Left lobe of liver (tissue), 2 donors: ENCODE measurements around the gene TOMM40L. TPM values are rescaled to one million over a fixed set of nuclear protein-coding genes. Genes with fewer than 3 reads are reported as not detected.

Experiments used
- ATAC-seq: fragments of 200-7000 bp; cut with Tn5 transposase; one replicate; pipeline ENCODE4 v1.9.1; 2020; ENCODE audit warnings: mild to moderate bottlenecking, moderate library complexity
- DNase-seq: peaks from one replicate; pipeline ENCODE4 v3.0.0-alpha.2; 2020; ENCODE audit warnings: low spot score
- total RNA-seq: library from RNA; stranded (reverse); gene quantifications from one replicate; pipeline ENCODE4 v1.2.1, GENCODE V29; 2021
- donor health status: DM: no; HTN: no; CAD: no; lungs with moderate emphysema.
- donor health status: DM: no; HTN: yes; CAD: no.

The TOMM40L gene
- total RNA-seq, 1 donor from 2014 or later = 6.3 TPM

DNA sequence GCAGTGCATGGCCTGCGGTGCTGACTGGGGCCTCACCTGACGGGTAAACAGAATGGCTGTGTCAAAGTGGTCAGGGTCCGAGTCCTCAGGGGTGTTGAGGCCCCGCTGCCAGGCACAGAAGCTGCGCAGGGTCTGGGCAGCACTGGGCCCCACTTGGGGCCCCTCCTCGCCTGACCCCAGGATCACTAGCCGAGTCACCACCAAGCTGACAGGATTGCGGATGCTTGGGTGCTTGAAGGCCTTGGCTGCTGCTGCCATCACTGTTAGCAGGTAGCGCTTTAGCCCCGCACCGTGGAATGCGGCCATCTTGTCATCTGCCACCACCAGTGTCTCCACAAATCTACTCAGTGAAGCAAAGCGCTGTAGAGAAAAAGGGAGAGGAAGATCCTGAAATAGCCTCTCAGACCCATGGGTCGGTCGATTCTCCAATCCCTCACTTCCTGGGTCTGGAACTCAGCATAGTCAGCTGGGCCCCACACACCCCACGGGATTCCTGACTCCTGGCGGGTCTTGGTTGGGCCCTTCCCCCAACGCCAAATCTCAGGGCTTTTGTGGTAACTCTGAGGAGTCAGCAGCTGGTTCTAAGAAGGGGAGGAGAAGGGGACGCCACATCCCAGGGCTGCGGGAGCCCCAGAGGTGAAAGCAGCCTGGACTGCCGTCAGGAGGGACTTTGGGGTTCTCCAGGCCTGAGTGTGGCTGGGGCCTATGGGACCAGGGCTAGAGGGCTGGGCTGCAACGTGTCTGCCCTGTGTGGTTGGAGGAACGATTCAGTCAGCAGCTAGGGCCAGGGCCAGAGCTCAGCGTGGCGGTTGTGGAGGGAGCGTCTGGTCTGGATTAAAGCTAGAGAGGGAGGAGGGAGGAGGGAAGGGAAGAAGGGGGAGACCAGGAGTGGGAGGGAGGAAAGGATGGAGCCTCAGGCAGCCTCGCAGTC lies 29.1 kb upstream of the TOMM40L start:
- DNase-seq (no peak), ATAC-seq (no peak)

- ATAC-seq = no peak
- DNase-seq = no peak
Measured at GRCh38 chr1:161197560-161198193, 28.2 kb upstream of the TOMM40L start.

DNA sequence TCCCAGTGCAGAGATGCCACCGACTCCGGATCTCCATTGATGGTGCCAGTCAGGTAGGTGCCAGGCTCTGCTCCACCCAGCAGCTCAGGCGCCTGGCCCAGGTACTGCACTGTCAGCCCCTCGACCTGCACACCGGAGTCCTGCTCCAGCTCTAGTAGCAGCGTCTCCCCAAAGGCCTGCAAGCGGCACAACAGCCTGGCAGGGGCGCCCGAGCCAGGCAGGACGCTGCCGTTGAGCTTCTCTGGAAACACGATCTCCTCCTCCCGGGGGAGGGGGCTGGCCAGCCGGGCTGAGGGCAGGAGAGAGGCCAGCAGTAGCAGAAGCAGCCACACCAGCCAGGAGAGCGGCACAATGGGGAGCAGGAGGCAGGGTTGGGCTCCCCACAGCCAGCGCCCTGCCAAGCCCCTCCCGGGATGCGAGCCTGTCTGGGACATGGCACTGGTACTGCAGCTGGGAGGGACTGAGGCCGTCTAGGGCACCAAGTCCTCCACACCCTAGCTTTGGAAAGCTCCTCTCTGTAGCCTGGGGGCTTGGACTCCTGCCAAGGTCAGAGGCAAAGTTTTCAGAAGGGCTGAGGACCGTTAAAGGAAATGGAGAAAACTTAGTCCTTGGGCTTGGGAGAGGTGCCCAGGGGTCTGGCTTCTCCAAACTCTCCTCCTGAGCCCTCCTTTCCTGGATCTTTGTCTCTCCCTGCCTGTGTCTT lies 27.5 kb upstream of the TOMM40L start:
- no peak for ATAC-seq
- DNase-seq = no peak

GRCh38 chr1:161198897-161199431 lies 26.9 kb upstream of the TOMM40L start, which contains the start of gene ADAMTS4:
TSS of gene ADAMTS4 (minus strand) at chr1:161199054. CDS start at chr1:161198627, 427 bp downstream.
- no peak for ATAC-seq
- no peak for DNase-seq

DNA sequence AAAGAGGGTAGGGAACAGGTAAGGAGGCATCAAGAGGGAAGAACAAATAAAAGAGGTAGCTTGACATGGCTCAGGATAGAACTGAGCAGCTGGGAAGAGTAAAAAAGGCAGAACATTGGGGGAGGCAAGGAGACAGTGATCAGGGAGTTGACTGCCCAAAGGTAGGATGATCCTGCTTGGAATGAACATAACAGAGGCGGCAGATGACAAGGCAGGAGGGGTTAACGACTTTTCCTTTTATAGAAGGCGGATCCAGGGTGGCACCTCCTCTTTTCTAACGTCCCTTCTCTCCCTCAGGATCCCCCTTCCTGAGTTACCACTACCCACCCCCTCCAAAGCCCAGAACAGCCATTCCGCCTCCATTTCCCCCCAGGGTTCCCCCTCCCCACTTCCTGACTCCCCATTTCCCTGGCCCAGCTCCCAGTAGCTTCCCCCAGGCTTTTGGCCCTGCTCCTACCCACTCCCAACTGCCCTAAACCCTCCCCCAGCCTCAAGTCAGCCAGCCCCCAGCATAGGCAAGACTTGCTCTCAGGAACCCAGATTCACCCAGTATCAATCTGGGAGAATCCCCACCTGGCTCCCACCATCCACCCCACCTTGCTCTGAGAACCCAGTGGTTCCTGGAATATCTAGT lies 26.2 kb upstream of the TOMM40L start:
- ATAC-seq (no peak), DNase-seq (no peak)

DNA sequence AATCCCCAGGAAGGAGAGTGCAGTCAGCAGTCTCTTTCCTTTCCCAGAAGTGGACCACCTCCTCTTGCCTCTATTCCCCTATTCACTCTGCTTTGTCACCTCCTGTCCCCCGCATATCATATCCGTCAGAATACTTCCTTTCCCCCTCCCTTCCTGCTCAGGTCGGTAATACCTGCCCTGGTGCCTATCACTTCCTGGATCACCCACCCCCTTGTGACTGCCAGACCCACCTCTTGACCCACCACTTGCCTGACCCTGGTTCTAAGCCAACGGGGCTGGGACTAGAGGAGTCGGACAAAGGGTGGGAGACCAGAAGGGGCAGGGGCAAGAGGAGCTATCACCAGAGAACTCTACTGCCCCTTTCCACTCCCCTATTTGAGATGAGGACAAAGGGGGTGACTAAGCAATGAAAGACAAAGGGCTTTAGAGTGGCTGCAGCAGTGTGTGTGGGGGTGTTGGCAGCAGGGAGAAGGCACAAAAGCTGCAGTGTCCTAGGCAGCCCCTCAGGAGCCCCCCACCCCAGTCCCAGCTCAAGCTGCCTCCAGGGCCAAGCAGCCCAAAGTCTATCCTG lies 25.4 kb upstream of the TOMM40L start:
- no peak for ATAC-seq
- no peak for DNase-seq

DNA sequence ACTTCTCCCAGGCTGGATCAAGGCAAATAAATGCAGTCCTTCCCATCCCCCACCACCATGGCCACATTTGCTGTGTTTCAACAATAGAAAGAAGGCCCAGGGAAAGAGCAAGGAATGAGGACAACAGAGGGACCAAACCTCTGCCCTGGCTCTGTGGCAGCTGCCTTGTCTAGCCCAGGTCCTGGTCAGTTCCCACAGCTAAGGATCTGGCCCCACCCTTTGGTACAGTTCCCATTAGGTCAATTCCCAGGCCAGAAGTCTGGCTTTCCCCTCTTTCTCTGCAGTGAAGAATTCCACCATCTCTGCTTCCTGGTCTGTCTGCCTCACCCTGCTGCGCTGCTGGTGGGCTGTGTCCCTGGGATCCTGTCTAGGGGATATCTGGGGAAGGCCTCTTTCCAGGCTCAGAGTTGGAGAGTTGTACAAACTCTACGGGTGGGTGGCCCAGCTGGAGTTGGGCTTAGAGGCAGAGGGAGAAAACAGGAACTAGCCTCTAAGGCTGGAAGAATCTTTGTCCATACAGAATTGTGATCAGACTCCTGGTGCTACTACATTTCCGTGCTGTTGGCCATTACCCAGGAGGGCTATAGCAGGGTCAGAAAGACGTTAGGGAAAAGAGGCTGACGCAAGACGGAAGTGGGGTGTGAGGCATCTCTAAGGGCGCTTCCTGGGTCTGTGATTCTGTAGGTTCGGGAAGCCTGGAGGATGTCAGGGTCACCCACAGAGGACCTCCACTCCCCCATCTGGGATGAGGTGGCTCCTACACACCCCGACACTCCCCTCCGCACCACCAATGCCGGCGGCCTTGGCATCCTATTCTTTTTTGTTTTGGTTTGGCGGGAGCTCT lies 24.6 kb upstream of the TOMM40L start:
- DNase-seq (no peak), ATAC-seq (peak; percentile 15)

DNA sequence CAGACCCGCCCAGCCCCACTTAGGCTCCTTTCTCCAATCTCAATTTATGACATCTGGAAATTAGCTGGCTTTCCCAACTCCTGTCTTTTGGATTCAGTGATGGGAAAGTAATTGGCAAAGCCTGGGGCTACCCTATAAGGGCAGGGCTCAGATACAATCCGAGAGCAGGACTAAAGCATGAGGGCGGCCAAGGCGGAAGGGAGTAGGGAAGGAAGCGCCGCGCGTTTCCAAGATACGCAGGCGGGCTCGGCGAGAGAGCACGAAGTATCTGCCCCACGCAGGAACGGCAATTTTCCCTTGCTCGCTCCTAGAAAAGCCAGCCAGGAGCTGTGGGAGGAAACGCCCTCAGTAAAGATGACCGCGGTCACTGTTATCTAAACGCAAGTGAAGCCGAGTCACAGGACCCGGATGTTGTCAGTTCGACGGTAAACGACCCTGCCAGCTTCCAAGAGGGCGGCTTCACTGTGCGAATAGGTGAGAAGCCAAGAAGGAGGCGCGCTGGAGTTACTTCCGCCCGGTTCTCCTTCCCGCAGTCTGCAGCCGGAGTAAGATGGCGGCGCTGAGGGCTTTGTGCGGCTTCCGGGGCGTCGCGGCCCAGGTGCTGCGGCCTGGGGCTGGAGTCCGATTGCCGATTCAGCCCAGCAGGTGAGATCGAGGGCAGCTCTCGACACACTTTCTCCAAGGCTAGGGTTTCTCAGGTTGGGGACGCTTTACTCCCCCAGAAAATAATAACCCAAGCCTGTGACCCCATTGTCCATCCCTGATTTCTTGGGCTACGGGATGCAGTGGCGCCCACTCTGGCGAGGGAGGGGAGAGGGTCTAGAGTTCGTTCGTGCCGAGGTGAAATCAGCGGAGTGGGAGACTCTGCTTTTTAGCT lies 23.8 kb upstream of the TOMM40L start, which contains the start of gene NDUFS2:
NDUFS2 (plus strand) TSS at position 532 of the 877 bp plus-strand sequence; CDS start at position 551, 19 bp downstream.
- DNase-seq (peak; percentile 98), ATAC-seq (peak; percentile 94)

- DNase-seq = no peak
- no peak for ATAC-seq
Measured at GRCh38 chr1:161206411-161207140, 19.3 kb upstream of the TOMM40L start.

- DNase-seq (no peak), ATAC-seq (peak; percentile 27)
Measured at GRCh38 chr1:161207173-161207572, 18.7 kb upstream of the TOMM40L start.

DNA sequence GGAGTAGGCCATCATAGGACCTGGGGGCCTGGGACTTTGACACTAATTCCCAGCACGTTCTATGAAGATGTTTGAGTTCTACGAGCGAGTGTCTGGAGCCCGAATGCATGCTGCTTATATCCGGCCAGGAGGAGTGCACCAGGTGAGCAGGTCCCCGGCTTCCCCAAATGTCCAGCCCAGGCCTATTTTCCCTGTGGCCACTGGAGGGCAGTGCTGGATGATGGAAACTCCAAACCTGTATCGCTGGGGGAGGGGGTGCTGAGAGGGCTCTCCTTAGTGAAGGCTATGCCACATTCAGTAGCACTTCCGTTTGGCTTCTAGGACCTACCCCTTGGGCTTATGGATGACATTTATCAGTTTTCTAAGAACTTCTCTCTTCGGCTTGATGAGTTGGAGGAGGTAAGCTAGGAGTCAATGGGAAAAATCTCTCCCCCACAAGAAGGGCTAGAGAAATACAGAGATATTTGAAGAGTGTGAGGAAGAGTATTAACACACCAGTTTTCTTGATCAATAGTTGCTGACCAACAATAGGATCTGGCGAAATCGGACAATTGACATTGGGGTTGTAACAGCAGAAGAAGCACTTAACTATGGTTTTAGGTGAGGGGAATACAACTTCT lies 16.0 kb upstream of the TOMM40L start:
- DNase-seq (peak; percentile 85), ATAC-seq (peak; percentile 99)

- no peak for ATAC-seq
- DNase-seq = no peak
Measured at GRCh38 chr1:161214369-161214768, 11.5 kb upstream of the TOMM40L start.

GRCh38 chr1:161215076-161215475 lies 10.8 kb upstream of the TOMM40L start, which contains the start of gene FCER1G:
TSS of gene FCER1G (plus strand) at chr1:161215295. CDS start at chr1:161215322, 27 bp downstream.
- ATAC-seq (peak; percentile 3), DNase-seq (no peak)

GRCh38 chr1:161216945-161217712 lies 8.7 kb upstream of the TOMM40L start:
- ATAC-seq = peak; percentile 54
- no peak for DNase-seq

DNA sequence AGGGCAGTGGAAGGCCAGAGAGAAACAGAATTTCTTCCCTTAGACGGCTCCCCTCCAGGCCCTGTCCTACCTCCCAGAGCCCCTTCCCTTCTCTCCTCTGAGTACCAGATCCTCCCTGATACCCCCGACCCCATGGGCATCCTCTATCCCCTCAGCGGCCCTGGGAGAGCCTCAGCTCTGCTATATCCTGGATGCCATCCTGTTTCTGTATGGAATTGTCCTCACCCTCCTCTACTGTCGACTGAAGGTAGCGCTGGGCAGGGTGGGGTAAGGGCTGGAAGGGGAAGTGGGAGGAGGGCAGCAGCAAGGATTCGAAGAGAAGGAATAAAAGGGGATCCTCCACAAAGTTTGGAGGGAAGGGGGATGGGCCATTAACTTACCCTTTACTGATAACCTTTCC lies 8.0 kb upstream of the TOMM40L start:
- DNase-seq (no peak), ATAC-seq (no peak)
